Iris pigment epithelial cell (primary cell): ENCODE measurements around the gene NEU4.

ENCODE experiments used
- DNase-seq: peaks from one replicate; pipeline ENCODE4 v3.0.0-alpha.2; 2011; ENCODE audit warnings: low read depth

NEU4 gene

DNA sequence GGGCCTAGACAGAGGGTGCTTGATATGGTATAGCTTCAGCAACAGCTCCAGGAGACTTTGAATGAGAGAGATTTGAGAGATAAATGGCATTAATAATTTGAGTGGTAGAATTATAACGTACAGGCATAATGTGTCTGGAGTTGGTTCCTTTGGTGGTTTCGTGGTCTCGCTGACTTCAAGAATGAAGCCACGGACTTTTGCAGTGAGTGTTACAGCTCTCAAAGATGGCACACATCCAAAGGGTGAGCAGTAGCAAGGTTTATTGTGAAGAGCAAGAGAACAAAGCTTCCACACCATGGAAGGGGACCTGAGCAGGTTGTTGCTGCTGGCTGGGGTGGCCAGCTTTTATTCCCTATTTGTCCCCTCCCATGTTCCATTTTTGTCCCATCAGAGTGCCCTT is 26.6 kb downstream of the NEU4 start:
- DNase-seq: no peak

DNA sequence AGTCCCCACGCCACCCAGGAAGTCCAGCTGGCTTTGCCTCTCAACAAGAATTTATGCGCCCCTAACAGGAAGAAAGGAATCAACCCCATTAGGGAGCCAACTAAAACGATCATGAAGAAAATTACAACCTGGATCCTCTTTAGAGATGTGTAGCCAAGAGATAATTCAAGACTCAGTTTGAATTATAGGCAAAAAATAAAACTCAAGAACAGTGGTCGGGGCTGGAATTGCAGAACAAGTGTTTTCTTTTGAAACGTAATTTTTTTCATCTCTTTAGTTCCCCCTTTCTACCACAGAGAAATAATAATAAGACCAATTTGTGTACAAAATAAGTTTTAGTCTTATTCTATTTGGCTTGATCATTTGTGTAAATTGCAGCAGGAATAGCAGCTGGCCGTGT is 27.3 kb downstream of the NEU4 start:
- peak; percentile 12 for DNase-seq

DNA sequence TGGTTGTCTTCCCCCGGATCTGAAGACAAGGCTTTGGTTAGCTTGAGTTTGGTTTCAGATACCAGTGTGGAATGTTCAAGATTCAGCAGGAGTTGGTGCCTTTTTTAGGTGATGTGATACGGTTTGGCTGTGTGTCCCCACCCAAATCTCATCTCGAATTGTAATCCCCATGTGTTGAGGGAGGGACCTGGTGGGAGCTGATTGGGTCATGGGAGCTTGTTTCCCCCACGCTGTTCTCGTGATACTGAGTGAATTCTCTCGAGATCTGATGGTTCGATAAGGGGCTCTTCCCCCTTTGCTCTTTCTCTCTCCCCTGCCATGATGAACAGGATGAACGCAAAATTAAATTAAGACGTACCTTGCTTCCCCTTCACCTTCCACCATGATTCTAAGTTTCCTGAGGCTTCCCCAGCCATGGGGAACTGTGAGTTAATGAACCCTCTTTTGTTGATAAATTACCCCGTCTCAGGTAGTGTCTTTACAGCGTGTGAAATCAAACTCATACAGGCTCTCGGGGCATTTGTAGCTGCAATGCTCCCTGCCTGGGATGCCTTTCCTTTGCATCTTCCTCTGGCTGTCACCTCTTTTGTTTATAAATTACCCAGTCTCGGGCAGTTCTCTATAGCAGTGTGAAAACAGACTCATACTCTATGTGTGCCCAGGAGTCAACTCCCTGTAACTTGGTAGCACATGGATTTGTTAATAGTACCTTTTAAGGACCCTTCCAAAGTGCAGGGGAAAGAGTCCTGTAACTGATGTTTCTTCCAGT is 28.4 kb downstream of the NEU4 start:
- DNase-seq: no peak

DNA sequence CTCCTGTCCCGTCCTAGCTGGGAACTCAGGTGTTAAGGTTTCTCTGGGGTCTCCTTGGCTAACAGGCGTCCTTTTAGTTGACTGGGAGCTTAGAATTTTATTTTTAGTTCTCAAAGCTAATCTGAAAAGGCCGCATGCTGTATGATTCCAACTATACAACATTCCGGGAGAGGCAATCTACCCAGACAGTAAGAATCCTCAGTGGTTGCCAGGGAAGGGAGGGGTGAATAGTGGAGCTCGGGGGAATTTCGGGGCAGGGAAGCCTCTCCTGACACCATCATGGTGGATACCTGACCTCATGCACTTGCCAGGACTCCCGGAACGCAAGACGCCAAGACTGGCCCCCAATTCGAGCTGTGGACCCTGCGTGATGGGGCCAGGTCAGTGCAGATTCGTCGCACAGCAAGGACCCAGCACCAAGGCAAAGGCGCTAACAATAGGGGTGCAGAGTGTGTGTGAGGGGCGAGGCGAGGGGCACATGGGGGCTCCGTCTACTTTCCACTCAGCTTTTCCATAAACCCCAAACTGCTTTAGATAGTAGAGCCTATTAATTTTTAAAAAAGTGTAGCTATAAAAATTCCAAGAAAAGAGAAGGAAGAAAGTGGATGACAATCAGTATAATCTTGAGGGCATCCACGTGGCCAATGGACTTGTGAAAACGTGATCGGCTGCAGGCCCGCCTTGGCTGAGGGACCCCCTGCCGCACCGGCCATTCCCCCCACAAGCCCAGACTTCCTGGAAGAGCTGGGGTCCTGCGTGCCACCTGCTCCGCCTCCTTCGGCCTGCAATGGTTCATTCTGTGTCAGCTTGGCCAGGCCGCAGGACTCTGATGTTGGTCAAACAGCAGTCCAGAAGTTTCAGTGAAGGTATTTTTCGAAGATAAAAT is 32.4 kb downstream of the NEU4 start:
- DNase-seq: no peak

DNA sequence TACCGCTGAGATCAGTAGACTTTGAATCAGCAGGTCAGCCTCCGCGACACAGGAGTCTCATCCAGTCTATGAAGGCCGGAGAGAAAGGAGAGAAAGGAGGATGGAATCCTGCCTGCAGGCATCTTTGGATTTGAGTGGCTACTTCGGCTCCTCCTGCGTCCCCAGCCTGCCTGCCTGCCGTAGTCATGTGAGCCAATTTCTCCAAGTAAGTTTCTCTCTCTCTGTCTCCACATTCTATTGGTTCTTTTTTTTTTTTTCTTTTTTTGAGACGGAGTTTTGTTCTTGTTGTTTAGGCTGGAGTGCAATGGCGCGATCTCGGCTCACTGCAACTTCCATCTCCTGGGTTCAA is 33.0 kb downstream of the NEU4 start:
- no peak for DNase-seq

DNA sequence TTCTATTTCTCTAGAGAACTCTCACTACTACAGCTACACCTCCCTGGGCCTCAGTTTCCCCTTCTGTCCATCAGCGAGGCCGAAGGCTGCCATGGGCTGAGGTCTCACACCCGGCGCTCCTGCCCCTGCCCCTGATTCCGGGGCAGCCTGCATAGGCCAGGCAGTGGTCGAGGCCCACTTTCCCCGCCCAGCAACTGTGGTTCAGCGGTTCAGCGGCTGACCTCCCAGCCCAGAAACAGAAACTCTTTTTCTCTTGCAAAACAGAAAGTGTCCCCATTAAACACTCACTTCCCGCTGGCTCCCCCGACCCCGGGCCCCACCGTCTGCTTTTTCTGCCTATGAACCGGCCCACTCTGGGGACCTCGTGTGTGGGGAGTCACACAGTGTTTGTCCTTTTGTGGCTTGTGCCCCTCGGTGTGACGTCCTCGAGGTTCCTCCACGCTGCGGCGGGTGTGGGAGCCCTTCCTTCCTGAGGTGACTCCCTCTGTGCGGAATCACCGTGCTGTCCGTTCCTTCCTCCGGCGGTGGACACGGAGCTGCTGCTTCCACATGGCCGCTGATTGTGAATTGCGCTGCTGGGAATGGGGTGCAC is 33.7 kb downstream of the NEU4 start:
- peak; percentile 18 for DNase-seq

DNA sequence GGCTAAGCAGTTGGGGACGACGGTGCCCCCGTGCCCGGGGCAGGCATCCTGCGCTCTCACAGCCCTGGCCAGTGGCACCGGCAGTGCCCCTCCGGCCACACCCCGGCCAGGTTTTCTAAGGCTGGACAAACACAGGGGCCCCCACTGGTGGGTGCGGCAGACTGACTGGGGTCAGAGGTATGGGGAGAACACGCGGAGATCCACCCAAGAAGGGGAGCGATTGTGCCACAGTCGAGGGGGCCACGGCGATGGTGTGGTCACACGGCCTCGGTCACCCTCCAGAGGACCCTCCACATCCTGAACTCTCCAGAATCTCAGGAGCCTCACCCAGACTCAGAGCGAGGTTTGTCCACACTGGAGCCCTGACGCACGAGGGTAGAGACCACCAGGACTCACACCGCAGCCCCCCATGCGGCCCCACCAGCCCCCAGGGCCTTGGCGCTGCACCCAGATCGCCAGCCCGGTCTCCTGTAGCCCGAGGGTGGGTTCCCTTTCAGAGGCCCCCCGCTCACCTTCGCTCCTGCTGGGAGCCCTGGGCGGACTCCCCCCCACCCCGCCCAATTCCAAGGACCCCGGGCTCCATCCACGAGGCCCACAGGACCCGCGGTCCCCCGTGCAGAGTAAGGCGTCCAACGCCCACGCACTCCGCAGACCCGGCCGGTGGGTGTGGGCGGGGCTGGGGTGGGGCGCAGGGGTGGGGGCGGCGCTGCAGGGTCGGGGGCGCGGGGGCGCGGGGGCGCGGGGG is 34.5 kb downstream of the NEU4 start:
- DNase-seq: no peak

DNA sequence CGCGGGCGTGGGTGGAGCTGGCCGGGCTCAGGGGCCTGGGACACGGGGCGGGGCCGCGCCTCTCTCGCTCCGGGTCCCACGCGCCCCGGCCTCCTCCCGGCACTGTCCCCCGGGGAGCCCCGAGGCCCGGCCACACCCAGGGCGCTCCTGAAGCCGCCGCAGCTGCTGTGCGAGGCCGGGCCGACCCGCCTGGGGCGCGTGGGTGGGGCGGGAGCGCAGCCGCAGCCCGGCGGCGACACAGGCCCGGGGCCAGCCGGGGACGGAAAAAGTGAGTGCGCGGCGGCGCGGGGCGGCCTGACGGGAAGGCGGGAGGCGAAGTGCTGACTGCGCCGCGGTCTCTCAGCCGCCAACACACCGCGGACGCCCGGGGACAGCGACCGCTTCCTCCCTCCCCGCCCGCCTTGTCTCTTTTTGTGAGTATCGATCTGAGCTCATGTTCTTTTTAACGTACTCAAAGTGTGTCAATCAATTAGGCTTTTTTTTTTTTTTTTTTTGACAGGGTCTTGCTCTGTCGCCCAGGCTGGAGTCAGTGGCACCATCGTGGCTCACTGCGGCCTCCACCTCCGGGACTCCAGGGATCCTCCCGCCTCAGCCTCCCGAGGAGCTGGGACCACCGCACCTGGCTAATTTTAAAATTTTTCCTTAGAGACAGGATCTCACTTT is 35.2 kb downstream of the NEU4 start:
- peak; percentile 45 for DNase-seq

DNA sequence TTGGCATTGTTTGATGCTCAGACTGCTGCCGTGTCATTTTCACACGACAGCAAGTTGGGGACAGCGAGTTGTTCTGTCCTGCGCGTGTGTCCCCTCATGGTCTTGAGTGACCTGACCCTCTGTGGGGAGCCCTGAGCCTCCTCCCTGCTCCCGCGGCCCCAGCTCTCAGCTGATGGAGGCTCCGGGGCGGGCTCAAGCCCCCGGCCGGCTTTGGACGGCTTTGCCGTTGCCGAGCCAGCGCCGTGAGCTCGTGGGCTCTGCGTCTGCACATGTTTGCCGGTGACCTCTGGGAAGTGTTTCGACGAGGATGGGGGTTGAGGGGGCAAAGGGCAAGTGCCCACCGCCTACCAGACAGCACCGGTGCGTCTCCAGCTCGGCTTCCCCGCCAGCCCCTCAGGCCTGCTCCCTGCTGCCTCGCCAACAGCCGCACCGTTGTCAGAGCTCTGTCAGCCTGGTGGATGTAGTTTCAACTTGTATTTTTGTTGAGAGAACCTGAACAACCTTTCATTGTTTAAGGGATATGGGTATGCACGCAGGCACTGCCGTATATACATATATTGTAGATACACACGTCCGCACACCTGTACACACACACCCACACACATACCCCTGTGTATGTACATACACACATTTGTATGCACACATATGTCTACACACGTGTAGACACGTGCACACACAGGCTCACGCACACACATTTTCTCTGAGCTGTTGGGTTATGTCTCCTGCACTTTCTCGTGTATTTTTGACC is 36.0 kb downstream of the NEU4 start:
- no peak for DNase-seq

DNA sequence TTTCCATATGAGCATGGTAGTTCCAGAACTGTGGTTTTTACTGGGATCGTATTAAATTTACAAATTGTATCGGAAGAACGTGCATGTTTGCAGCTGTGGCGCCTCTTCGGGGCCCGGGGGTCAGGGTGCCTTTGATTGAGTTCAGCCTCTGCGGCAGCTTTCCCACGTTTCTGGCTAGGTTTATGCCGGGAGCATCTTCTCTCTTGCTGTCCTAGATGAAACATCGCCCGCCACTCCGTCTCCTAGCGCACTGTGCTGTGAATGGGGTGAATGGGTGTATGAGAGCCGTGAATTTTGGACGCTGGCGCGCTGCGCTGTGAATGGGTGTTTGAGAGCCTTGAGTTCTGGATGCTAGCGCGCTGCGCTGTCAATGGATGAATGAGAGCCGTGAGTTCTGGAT is 37.4 kb downstream of the NEU4 start:
- no peak for DNase-seq

DNA sequence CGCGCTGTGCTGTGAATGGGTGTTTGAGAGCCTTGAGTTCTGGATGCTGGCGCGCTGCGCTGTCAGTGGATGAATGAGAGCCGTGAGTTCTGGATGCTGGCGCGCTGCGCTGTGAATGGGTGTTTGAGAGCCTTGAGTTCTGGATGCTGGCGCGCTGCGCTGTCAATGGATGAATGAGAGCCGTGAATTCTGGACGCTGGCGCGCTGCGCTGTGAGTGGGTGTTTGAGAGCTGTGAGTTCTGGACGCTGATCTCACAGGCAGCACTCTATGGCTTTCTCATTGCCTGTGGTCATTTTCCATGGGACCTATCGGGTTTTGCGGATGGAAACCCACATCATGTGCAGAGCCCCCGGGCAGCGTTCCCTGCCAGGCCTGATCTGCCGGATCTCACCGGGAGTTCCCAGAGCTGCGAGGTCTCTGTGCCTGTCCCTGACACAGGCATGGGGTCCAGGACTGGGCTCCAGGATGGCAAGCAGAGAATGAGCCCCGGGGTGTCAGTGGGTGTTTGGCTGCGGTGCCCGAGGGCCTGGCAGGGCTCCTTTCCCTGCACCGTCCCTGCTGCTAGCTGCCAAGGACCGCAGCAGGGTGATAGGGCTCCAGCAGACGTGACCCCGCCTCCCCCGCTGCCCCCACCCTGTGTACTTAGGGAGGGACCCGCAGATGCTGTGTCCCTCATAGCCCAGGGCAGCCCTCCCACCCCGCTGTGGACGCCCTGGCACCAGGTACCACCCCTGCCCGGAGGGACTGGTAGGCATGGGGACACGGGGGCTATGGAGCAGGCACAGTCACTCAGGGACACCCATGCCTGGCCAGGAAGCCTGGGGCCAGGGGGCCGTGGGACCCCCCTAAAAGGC is 40.0 kb downstream of the NEU4 start:
- no peak for DNase-seq

DNA sequence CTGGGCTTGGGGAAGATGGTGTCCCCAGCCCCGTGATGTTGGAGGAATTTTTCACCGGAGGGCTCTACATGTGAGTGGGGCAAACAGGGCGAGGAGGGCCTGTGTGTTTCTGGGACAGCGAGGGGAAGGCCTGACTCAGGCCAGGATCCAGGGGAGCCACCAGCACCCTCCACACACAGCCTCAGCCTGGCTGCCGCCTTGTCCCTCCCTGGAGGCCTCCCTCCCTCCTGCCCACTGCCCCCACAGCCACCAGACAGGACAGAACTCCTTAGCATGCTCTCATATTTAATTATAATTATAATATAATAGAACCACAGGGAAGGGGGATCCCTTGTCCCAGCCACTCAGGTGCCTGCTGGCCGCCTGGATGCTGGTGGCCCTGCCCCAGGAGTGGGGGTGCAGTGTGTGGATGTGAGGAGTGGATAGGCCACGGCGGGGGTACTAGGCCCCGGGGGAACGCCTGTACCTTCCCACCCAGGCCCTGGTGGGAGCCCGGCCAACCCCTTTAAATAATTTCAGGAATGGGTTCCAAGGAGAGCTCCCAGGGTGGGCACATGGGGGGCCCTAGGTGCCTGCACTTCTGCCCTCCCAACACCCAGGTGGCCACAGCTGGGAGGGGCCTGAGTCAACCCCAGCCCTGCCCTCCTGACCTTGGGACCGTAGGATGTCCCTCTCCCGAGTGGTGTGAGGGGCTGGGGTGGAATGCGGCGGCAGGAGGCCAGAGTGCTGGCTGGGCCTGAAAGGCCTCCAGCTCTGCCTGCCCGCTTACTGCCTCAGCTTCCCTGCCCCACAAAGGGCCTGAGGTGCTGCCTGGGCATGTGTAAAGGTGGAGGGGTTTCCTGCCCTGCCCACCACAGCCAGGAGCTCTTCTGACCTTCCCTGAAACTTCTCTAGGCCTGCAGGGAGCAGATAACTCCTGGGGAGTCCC is 40.9 kb downstream of the NEU4 start:
- DNase-seq: no peak

DNA sequence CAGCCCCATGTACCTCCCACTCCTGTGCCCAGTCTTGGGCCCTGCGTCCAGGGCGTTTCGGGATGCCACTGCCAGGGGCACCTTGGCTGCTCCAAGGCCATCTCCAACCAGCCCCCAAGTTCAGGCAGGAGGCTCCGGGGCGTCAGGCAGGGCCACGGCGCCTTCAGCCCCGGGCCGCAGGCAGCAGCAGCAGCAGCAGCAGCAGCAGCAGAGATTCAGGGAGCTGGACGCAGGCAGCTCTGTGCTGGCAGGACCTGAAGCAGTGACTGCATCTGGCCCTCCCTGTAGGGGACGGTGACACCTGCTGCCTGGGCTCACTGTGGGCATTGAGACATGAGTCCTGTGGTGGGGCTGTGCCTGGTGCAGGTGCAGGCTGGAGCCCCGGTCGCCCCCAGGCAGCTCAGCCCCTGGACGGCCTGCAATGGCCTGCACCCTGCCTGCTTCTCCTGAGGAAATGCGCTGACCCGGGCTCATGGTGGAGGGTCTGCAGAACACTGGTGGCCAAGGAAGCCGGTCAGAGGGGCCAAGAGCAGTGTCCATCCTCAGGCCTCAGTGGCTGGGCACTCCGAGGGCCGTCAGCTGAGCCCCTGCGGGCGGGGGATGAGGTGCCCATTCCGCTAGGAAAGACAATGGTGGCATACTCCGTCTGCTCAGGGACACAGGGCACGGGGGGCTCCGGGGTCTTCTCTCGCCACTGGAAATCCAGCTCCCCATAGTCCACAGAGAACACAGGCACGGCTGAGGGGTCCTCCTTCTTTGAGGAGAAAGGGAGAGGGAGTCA is 41.7 kb downstream of the NEU4 start:
- DNase-seq: no peak

DNA sequence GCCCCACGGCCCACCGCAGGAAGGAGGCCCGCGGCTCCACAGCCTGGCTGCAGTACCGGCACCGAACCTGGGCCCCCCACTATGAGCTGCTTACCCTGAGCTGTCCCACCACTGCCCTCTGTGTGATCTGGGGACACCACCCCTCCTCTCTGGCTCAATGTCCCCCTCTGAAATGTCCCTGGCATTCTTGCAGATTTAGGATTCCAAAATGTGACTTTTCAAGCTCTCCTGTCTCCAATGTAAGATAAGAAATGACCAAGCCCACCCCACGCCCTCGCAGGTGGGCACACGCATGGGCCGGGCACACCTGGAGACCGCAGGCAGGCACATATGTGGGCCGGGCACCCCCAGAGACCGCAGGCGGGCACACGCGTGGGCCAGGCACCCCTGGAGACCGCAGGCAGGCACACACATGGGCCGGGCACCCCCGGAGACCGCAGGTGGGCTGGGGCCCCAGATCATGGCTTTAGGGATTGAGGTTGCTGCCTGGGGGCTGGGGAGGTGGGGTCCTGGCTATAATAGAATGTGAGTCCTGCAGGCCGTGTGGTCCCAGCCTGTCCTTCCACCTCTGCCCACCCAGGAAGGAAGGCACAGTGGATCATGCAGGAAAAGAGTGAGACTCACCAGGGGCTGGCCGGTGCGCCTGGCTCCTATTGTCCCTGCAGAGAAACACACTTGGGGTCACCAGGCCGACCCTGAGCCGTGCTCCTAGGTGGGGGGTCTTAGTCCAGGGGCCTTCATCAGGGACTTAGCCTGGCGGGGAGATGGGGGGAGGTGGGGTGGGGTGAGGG is 42.5 kb downstream of the NEU4 start:
- DNase-seq: no peak

DNA sequence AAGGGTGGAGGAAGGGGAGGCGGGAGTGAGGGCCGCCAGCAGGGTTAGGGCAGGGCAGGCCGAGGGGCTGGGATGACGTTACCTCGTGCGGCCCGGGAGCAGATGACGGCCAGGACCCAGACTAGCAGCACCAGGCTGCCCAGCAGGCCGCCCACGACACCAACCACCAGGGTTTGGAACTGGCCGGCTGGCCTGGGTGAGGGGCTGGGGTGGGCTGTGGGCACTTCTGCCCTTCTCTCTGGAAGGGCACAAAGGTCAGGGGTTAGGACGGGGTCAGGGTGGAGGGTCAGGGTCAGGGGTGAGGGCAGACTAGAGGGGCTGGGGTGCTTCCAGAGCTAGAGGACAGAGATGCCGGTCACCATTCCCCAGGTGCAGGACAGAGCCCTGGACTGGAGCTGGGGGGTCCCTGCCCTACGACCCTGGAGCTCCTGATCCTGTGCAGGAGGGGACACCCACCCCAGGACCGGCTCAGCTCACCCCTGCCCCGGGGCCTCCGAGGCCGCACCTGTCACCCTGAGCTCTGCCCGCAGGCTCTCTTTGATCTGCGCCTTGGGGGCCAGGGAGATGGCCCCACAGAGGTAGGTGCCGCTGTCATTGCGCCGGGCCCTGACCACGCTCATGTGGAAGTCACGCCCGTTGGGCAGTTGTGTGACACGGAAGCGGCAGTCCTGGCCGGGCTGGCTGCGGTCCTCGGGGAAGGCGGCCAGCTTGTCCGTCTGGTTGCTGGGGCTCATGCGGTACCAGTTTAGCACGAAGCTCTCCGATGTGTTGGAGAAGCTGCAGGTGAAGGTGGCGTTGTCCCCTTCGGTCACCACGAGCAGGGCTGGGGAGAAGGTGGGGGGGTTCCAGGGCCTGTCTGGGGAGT is 43.4 kb downstream of the NEU4 start:
- no peak for DNase-seq

DNA sequence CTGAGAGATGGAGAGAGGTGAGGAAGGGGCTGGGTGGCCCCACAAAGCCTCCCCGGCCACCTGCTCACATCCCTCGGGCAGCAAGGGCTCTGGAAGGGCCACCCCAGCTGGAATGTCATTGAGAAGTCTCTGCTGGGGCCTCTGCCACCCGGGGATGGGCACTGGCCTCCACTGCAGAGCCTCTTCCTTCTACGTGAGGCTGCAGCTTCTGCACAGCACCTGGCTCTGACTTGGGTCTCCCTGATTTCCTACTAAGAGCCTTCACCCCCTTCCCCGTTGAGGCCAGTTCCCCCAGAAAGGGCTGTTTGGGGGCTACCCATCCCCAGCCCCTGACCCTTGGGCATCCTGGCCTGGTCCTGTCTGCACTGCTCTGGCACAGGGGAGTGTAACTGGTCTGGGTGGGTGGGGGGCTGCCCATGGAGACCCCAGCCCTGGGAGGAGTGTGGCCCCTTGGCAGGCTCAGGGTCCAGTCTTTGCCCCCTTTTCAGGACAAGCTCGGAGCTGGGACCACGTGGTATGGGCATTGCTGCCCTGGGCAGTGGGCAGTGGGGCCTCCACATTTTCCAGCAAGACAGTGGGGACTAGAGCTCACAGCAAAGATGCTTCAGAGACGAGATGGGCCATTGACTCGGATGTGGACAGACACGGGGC is 44.1 kb downstream of the NEU4 start:
- DNase-seq: no peak
